ENCODE results near the gene METTL1. TPM values are rescaled to one million over a fixed set of nuclear protein-coding genes. Genes with fewer than 3 reads are reported as not detected.

Gene METTL1
- total RNA-seq, 1 experiment from 2014 or later: 8.1 TPM

GRCh38 chr12:57769594-57769993, 2.3 kb downstream of the METTL1 start:
- DNase-seq (ENCODE audit: low spot score): no peak

DNA sequence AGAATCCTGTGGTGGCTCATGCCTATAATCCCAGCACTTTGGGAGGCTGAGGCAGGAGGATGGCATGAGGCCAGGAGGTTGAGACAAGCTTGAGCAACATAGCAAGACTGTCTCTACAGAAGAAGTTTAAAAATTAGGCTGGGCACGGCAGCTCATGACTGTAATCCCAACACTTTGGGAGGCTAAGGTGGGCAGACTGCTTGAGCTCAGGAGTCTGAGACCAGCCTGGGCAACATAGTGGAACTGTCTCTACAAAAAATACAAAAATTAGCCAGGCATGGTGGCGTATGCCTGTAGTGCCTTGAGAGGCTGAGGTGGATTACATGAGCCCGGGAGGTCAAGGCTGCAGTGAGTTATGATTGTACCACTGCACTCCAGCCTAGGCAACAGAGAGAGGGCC, 4.0 kb downstream of the METTL1 start:
- DNase-seq (ENCODE audit: low spot score): no peak

DNA sequence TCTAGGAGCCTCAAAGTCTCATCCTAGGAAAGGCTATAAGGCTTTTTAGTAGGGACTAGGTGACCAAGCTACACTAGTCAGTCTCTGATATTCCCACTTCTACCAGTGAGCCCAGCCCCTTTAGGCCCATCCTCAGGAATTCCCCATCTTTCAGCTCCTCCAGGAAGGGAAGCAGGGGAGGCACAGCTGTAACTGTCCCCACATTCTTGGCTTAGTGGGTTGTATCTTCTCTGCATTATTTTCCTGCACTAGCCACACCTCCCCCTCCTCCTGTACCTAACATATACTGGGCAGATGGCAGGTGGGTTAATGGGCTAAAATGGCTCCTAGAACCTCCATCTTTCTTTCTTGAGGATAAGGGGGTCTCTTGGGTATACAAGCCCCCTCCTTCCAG, 4.6 kb downstream of the METTL1 start:
- DNase-seq (ENCODE audit: low spot score): no peak

GRCh38 chr12:57766464-57767304, 5.2 kb downstream of the METTL1 start, which contains the start of gene CYP27B1:
Gene CYP27B1, minus strand, starts transcription at chr12:57767078. Its CDS starts 37 bp downstream, at chr12:57767041.
- no peak for DNase-seq (ENCODE audit: low spot score)

- DNase-seq (ENCODE audit: low spot score): no peak
These were observed 6.0 kb downstream of the METTL1 start for GRCh38 chr12:57765698-57766463.

- DNase-seq (ENCODE audit: low spot score): no peak
These were observed 6.8 kb downstream of the METTL1 start for GRCh38 chr12:57765003-57765697.

DNA sequence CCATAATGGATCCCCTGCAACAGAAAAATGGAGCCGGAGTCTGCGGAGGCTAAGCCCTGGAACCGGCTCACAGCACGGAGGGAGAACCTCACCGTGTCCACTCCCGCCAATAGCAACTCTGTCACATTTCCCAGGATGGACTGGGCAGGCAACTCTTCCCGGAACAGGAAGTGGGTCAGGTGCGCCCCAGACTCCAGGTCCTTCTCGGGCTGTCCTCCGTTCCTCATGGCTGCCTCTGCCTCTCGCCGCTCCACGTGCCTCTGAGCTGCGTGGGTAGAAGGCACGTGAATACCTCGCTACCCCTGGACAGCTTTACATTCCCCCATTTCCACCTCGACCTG, 7.3 kb downstream of the METTL1 start:
- no peak for DNase-seq (ENCODE audit: low spot score)

- no peak for DNase-seq (ENCODE audit: low spot score)
These were observed 7.8 kb downstream of the METTL1 start for GRCh38 chr12:57763881-57764661.

DNA sequence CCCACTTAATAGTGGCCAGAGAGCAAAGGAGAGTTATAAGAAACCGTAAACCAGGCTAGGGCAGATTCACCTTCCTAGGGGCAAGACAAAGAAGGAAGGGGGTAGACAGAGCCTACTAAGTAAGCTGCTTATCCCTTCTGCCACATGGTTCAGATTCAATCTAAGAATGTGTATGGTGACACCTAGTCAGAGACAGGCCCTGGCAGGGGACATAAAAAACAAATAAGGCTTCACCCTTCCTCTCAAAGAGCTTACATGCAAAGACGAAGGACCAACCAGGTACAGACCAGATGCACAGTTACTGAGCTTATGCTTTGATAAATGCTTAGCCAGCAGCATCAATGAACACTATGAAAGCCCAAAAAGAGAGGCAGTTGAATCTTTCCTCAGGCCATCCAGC, 9.4 kb downstream of the METTL1 start:
- DNase-seq (ENCODE audit: low spot score): no peak

- no peak for DNase-seq (ENCODE audit: low spot score)
These were observed 10.4 kb downstream of the METTL1 start for GRCh38 chr12:57761391-57761998.

DNA sequence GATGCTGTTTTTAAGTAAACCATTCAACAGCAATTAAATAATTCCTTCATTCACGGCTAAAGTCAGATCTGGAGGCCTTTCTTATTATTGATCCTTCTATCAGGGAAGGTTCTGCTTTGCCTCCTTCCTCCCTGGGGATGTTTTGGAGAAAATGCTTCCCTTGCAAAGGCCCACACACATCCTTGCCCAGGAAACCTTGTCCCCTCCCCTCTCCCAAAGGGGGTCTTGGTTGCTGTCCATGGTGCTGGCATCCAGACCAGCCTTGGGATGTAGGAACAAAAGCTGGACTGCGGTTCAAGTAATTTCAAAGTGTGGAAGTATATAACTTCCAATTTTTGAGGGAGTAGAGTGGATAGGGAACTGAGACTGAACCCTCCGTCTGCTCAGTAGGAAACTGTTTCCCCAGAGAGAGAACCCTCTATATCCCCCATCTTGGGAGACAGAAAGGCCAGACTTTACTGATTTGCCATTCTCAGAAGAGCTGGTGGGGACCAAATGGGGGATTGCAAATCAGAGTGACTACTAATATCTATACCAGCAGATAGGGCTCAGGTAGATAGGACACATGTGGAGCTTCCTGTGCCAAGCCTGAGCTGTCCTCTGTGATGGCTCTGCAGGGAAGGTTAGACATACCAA, 11.4 kb downstream of the METTL1 start:
- no peak for DNase-seq (ENCODE audit: low spot score)

DNA sequence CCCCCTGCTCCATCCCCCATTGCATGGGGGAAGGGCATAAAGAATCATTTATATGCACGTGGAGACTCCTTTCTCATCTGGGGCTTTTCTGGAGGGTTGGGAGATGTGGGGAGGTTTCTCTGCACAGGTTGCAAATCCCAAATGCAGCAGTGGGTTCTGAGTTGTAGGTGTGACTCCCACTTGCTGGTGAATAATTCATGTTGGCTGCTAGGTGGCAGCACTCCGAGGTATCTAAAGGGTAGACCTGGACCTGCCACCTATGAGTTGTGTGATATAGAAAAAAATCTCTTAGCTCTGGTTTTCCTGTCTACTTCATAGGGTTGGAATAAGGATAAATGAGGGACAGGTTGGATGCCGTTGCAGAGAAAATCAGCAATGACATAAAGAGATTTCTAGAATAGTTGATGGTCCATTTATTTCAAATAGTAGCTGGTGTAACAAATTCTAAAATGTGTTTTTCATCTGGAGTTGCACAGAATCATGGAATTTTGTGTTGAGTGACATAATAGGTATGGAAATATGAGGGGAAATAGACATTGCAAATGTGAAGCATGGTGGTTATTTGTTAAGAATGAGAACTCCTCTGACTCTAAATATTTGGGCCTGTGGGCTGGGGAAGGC, 12.4 kb downstream of the METTL1 start:
- peak; percentile 39 for DNase-seq (ENCODE audit: low spot score)

DNA sequence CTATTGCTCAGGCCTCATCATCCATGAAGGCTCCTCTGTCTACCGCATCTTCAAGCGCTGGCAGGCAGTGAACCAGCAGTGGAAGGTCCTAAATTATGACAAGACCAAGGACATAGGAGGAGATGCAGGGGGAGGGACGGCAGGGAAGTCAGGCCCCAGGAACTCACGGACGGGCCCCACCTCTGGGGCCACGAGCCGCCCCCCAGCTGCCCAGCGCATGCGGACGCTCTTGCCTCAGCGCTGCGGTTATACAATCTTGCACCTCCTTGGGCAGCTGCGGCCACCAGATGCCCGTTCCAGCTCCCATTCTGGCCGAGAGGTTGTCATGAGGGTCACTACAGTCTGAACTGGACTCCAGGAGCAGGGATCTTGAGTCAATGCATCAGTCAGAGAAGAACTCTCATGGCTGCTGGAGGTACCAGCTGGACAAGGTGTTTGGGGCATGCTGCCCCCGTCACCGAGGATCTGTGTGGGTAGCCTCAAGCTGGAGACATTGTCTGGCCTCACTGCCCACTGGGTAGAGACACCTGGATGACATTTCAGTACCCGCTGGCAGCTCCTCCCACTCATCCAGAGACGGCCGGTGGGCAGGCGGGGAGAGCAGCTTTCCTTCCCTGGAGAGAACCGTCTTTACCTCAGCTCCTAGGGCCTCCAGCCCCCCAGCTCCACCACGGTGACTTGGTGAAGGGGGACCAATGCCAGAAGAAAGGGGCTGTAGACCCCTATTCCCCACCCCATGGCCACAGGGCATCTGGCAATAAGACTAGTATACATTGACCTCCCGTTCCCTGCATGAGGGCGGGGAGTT, 13.1 kb downstream of the METTL1 start:
- no peak for DNase-seq (ENCODE audit: low spot score)

- DNase-seq (ENCODE audit: low spot score): no peak
These were observed 14.1 kb downstream of the METTL1 start for GRCh38 chr12:57757771-57758170.

- no peak for DNase-seq (ENCODE audit: low spot score)
These were observed 15.2 kb downstream of the METTL1 start for GRCh38 chr12:57756406-57757341.

GRCh38 chr12:57755454-57756372, 16.2 kb downstream of the METTL1 start:
- DNase-seq (ENCODE audit: low spot score): no peak

DNA sequence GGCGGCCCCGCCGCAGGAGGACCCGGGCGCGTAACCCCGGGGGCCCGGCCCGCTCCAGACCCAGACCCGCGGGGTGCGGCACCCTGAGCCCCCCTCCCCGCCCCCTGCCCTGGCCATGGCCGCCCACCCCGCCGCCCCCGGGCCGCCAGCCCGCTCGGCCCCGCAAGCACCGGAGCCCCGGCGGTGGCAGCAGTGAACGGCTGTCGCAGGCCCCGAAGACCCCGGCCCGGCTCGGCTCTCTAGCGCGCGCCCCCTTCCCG, 16.8 kb downstream of the METTL1 start:
- no peak for DNase-seq (ENCODE audit: low spot score)

Data from H4 (cell line).